Ecto neural progenitor cell (in vitro differentiated cells): Measurements from ENCODE around the gene TTC31.

Source experiments
- DNase-seq: peaks from one replicate; pipeline ENCODE4 v3.0.0-alpha.2; 2018; ENCODE audit warnings: low spot score

Gene TTC31

GRCh38 chr2:74526649-74527230 lies 43.9 kb downstream of the TTC31 start:
- DNase-seq = no peak

GRCh38 chr2:74527741-74528140 lies 44.9 kb downstream of the TTC31 start:
- DNase-seq = no peak

GRCh38 chr2:74528600-74529356 lies 45.9 kb downstream of the TTC31 start:
- no peak for DNase-seq

- peak; percentile 99 for DNase-seq
Observed at GRCh38 chr2:74529357-74530238, 46.7 kb downstream of the TTC31 start, which contains the start of the genes AUP1 and HTRA2. Gene AUP1 (minus strand): TSS chr2:74529706. CDS start chr2:74529629, 77 bp downstream. Gene HTRA2 (plus strand): TSS chr2:74529933. CDS start chr2:74530007, 74 bp downstream.

GRCh38 chr2:74530239-74531187 lies 47.6 kb downstream of the TTC31 start:
- DNase-seq = no peak

- DNase-seq = no peak
Observed at GRCh38 chr2:74531666-74532065, 48.8 kb downstream of the TTC31 start.

GRCh38 chr2:74532222-74532621 lies 49.3 kb downstream of the TTC31 start:
- no peak for DNase-seq

- DNase-seq = no peak
Observed at GRCh38 chr2:74533464-74533863, 50.6 kb downstream of the TTC31 start.

- DNase-seq = no peak
Observed at GRCh38 chr2:74534411-74534810, 51.5 kb downstream of the TTC31 start.

- DNase-seq = no peak
Observed at GRCh38 chr2:74535440-74535965, 52.6 kb downstream of the TTC31 start.

- no peak for DNase-seq
Observed at GRCh38 chr2:74536166-74536950, 53.5 kb downstream of the TTC31 start.

- DNase-seq = no peak
Observed at GRCh38 chr2:74537140-74537539, 54.3 kb downstream of the TTC31 start.

- DNase-seq = no peak
Observed at GRCh38 chr2:74538881-74539339, 56.0 kb downstream of the TTC31 start.

GRCh38 chr2:74540291-74540690 lies 57.4 kb downstream of the TTC31 start:
- DNase-seq = no peak

- no peak for DNase-seq
Observed at GRCh38 chr2:74542978-74543377, 60.1 kb downstream of the TTC31 start.
